WTC11 (cell line): ENCODE measurements around the gene CD40LG. TPM values are rescaled to one million over a fixed set of nuclear protein-coding genes. Genes with fewer than 3 reads are reported as not detected.

Experiments
- ATAC-seq: fragments of 200-7000 bp; cut with Tn5 transposase; 2 replicates; pipeline ENCODE4 v1.10.0; 2021; ENCODE audit warnings: mild to moderate bottlenecking, moderate library complexity
- CTCF ChIA-PET: fragments of 300-600 bp; sonication (Branson Sonifier 250); formaldehyde crosslinking; loops from one replicate; lab custom pipeline; 2021; ENCODE audit warnings: antibody characterized with exemption; lab: Charles Lee
- POLR2A ChIA-PET: fragments of 350-600 bp; sonication (Branson Sonifier 250); formaldehyde crosslinking; loops from one replicate; lab custom pipeline; 2021; ENCODE audit warnings: antibody characterized with exemption; lab: Charles Lee
- DNase-seq: peaks from one replicate; pipeline ENCODE4 v3.0.0; 2021; ENCODE audit warnings: low spot score
- H3K27ac Mint-ChIP-seq: 2 replicates; pipeline ENCODE4 v1.8.0; 2021; ENCODE audit warnings: mixed read lengths
- H3K27me3 Mint-ChIP-seq: 2 replicates; pipeline ENCODE4 v1.8.0; 2021; ENCODE audit warnings: low read depth, mild to moderate bottlenecking, moderate library complexity, mixed read lengths
- H3K36me3 Mint-ChIP-seq: 2 replicates; pipeline ENCODE4 v1.8.0; 2021; ENCODE audit warnings: mixed read lengths
- H3K4me1 Mint-ChIP-seq: 2 replicates; pipeline ENCODE4 v1.8.0; 2022; ENCODE audit warnings: mixed read lengths
- H3K4me3 Mint-ChIP-seq: 2 replicates; pipeline ENCODE4 v1.8.0; 2021; ENCODE audit warnings: mild to moderate bottlenecking, moderate library complexity, mixed read lengths
- H3K9me3 Mint-ChIP-seq: 2 replicates; pipeline ENCODE4 v1.8.0; 2021; ENCODE audit warnings: mixed read lengths
- ATF2 ChIP-seq: sonication (generic); formaldehyde crosslinking; IDR thresholded peaks from 2 replicates; pipeline ENCODE4 v1.8.1; 2022; ENCODE audit warnings: low read depth, missing genetic modification reagents, borderline replicate concordance
- CDX4 ChIP-seq: fragments of 250-450 bp; sonication (Bioruptor Pico); IDR thresholded peaks from 2 replicates; pipeline ENCODE4 v1.9.0; 2021; ENCODE audit warnings: moderate library complexity, mild to moderate bottlenecking, inconsistent platforms, borderline replicate concordance
- ELF4 ChIP-seq: sonication (generic); formaldehyde crosslinking; IDR thresholded peaks from 2 replicates; pipeline ENCODE4 v1.8.1; 2022; ENCODE audit warnings: low read depth, mild to moderate bottlenecking, moderate library complexity, missing genetic modification reagents
- FOXJ3 ChIP-seq: sonication (generic); formaldehyde crosslinking; IDR thresholded peaks from 2 replicates; pipeline ENCODE4 v1.9.0; 2021; ENCODE audit warnings: missing genetic modification reagents, mild to moderate bottlenecking, borderline replicate concordance
- FOXP1 ChIP-seq: sonication (generic); formaldehyde crosslinking; IDR thresholded peaks from 2 replicates; pipeline ENCODE4 v1.8.0; 2022; ENCODE audit warnings: missing genetic modification reagents, mild to moderate bottlenecking, moderate library complexity, borderline replicate concordance
- JUN ChIP-seq: sonication (generic); formaldehyde crosslinking; IDR thresholded peaks from 2 replicates; pipeline ENCODE4 v1.8.0; 2023; ENCODE audit warnings: mild to moderate bottlenecking, missing genetic modification reagents
- NFATC4 ChIP-seq: fragments of 250-450 bp; sonication (Bioruptor Pico); IDR thresholded peaks from 2 replicates; pipeline ENCODE4 v1.9.0; 2021; ENCODE audit warnings: mild to moderate bottlenecking
- NFE2L1 ChIP-seq: sonication (generic); formaldehyde crosslinking; IDR thresholded peaks from 2 replicates; pipeline ENCODE4 v1.8.1; 2023; ENCODE audit warnings: missing genetic modification reagents
- NR2C2 ChIP-seq: sonication (generic); formaldehyde crosslinking; IDR thresholded peaks from 2 replicates; pipeline ENCODE4 v1.8.0; 2022; ENCODE audit warnings: mild to moderate bottlenecking, missing genetic modification reagents
- RELA ChIP-seq: sonication (generic); formaldehyde crosslinking; IDR thresholded peaks from 2 replicates; pipeline ENCODE4 v1.8.1; 2022; ENCODE audit warnings: missing genetic modification reagents, mild to moderate bottlenecking, borderline replicate concordance
- RORB ChIP-seq: fragments of 250-450 bp; sonication (Bioruptor Pico); IDR thresholded peaks from 2 replicates; pipeline ENCODE4 v1.9.0; 2021; ENCODE audit warnings: mild to moderate bottlenecking
- SMAD4 ChIP-seq: sonication (generic); formaldehyde crosslinking; IDR thresholded peaks from 2 replicates; pipeline ENCODE4 v1.8.0; 2022; ENCODE audit warnings: mild to moderate bottlenecking, missing genetic modification reagents
- STAT6 ChIP-seq: sonication (generic); formaldehyde crosslinking; conservative IDR thresholded peaks from 2 replicates; pipeline ENCODE4 v1.8.1; 2023; ENCODE audit warnings: mild to moderate bottlenecking, low read depth, missing genetic modification reagents, moderate library complexity
- ZNF232 ChIP-seq: sonication (generic); formaldehyde crosslinking; IDR thresholded peaks from 2 replicates; pipeline ENCODE4 v1.8.0; 2022; ENCODE audit warnings: mild to moderate bottlenecking, missing genetic modification reagents
- ZNF416 ChIP-seq: fragments of 250-450 bp; sonication (Bioruptor Pico); IDR thresholded peaks from 2 replicates; pipeline ENCODE4 v1.9.0; 2021; ENCODE audit warnings: mild to moderate bottlenecking, inconsistent platforms
- ZNF671 ChIP-seq: fragments of 250-450 bp; sonication (Bioruptor Pico); IDR thresholded peaks from 2 replicates; pipeline ENCODE4 v1.8.0; 2021; ENCODE audit warnings: mild to moderate bottlenecking
- total RNA-seq: library from RNA; stranded (reverse); gene quantifications from 3 replicates; pipeline ENCODE4 v1.2.3, GENCODE V29; 2021
- TF ChIP-seq, protein P1 (sequence below): sonication (generic); formaldehyde crosslinking; IDR thresholded peaks from 2 replicates; pipeline ENCODE4 v1.8.1; 2022; ENCODE audit warnings: mild to moderate bottlenecking, missing genetic modification reagents, moderate library complexity, borderline replicate concordance
- TF ChIP-seq, protein P2 (sequence below): sonication (generic); formaldehyde crosslinking; IDR thresholded peaks from 2 replicates; pipeline ENCODE4 v1.8.0; 2022; ENCODE audit warnings: mild to moderate bottlenecking, missing genetic modification reagents
- TF ChIP-seq, protein P3 (sequence below): sonication (generic); formaldehyde crosslinking; IDR thresholded peaks from 2 replicates; pipeline ENCODE4 v1.8.0; 2022; ENCODE audit warnings: missing genetic modification reagents
- TF ChIP-seq, protein P4 (sequence below): sonication (generic); formaldehyde crosslinking; IDR thresholded peaks from 2 replicates; pipeline ENCODE4 v1.8.0; 2023; ENCODE audit warnings: missing genetic modification reagents

The CD40LG gene
- total RNA-seq, 1 experiment from 2014 or later = not detected

DNA sequence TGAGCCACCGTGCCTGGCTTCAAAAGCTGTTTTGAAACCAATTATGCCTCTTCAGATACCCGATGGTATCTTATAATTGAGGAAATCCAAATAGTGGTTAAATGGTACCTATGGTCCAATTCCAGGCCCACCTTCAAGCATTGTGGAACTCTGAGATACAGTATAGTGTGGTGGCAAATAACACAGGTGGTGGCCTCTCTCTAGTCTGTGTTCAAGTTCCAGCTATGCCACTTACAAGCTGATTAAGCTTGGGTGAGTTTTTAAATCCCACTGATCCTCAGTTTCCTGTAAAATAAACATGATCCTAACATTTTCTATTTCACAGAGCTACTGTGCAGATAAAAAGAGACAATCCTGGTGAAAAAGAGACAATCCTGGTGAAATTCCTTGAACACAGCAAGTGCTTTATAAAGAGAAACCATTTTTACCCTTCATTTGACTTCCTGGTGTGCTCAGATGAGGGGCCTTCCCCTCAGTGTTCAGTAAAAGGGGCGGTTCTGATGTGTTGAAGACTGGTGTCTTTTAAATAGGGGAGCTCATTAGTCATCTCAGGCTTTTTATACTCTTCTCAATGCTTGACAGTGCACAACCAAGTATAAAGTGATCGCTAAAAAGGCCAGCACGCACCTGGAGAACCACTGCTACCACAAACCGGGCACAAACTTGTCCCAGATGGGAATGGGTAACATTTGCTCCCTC is 30.8 kb upstream of the CD40LG start:
- POLR2A ChIA-PET = no interaction called here
- ATAC-seq (no peak), DNase-seq (no peak)
- Mint-ChIP-seq H3K27me3 (no peaks in the 10 kb centered on the region), H3K27ac (no peak overlapping the region), H3K4me3 (no peak overlapping the region), H3K9me3 (no peaks in the 10 kb centered on the region), H3K36me3 (no peaks in the 10 kb centered on the region), H3K4me1 (no peaks in the 10 kb centered on the region)
- CTCF ChIA-PET = no interaction called here
- TF ChIP-seq, protein P1, sequence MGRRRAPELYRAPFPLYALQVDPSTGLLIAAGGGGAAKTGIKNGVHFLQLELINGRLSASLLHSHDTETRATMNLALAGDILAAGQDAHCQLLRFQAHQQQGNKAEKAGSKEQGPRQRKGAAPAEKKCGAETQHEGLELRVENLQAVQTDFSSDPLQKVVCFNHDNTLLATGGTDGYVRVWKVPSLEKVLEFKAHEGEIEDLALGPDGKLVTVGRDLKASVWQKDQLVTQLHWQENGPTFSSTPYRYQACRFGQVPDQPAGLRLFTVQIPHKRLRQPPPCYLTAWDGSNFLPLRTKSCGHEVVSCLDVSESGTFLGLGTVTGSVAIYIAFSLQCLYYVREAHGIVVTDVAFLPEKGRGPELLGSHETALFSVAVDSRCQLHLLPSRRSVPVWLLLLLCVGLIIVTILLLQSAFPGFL (CRISPR knock-in tag) = no peak

- CTCF ChIA-PET = no interaction called here
Observed at GRCh38 chrX:136619899-136620505, 28.0 kb upstream of the CD40LG start.

DNA sequence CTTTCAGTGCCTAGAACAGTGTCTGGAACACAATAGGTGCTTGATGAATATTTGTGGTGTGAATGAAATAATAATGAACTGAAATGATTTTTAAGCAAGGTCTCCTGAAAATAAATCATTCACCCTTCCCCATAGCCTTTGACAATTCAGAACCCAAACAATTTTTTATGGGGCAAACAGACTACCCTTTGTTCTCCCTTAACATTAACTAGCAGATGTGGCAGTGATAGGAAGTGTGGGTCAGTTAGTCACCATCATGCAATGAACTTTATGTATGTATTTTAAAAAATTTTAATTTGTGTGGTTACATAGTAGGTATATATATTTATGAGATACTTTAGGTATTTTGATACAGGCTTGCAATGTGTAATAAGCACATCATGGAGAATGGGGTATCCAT is 27.2 kb upstream of the CD40LG start:
- DNase-seq (no peak), ATAC-seq (no peak)
- Mint-ChIP-seq H3K4me1 (no peaks in the 10 kb centered on the region), H3K36me3 (no peaks in the 10 kb centered on the region), H3K27me3 (no peaks in the 10 kb centered on the region), H3K4me3 (no peak overlapping the region), H3K27ac (no peak overlapping the region), H3K9me3 (no peaks in the 10 kb centered on the region)
- CTCF ChIA-PET = no interaction called here
- POLR2A ChIA-PET = no interaction called here
- TF ChIP-seq, protein P2, sequence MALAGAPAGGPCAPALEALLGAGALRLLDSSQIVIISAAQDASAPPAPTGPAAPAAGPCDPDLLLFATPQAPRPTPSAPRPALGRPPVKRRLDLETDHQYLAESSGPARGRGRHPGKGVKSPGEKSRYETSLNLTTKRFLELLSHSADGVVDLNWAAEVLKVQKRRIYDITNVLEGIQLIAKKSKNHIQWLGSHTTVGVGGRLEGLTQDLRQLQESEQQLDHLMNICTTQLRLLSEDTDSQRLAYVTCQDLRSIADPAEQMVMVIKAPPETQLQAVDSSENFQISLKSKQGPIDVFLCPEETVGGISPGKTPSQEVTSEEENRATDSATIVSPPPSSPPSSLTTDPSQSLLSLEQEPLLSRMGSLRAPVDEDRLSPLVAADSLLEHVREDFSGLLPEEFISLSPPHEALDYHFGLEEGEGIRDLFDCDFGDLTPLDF (CRISPR knock-in tag) = no peak
- no peak for TF ChIP-seq ZNF671 (CRISPR knock-in tag)
- no peak for TF ChIP-seq NFE2L1
- TF ChIP-seq, protein P3, sequence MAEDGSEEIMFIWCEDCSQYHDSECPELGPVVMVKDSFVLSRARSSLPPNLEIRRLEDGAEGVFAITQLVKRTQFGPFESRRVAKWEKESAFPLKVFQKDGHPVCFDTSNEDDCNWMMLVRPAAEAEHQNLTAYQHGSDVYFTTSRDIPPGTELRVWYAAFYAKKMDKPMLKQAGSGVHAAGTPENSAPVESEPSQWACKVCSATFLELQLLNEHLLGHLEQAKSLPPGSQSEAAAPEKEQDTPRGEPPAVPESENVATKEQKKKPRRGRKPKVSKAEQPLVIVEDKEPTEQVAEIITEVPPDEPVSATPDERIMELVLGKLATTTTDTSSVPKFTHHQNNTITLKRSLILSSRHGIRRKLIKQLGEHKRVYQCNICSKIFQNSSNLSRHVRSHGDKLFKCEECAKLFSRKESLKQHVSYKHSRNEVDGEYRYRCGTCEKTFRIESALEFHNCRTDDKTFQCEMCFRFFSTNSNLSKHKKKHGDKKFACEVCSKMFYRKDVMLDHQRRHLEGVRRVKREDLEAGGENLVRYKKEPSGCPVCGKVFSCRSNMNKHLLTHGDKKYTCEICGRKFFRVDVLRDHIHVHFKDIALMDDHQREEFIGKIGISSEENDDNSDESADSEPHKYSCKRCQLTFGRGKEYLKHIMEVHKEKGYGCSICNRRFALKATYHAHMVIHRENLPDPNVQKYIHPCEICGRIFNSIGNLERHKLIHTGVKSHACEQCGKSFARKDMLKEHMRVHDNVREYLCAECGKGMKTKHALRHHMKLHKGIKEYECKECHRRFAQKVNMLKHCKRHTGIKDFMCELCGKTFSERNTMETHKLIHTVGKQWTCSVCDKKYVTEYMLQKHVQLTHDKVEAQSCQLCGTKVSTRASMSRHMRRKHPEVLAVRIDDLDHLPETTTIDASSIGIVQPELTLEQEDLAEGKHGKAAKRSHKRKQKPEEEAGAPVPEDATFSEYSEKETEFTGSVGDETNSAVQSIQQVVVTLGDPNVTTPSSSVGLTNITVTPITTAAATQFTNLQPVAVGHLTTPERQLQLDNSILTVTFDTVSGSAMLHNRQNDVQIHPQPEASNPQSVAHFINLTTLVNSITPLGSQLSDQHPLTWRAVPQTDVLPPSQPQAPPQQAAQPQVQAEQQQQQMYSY (CRISPR knock-in tag) = no peak
- TF ChIP-seq RELA (CRISPR knock-in tag) = no peak
- TF ChIP-seq RORB (CRISPR knock-in tag) = no peak
- no peak for TF ChIP-seq ZNF416 (CRISPR knock-in tag)
- TF ChIP-seq ZNF232 (CRISPR knock-in tag) = no peak
- TF ChIP-seq FOXP1 (CRISPR knock-in tag) = no peak
- no peak for TF ChIP-seq SMAD4 (CRISPR knock-in tag)
- no peak for TF ChIP-seq STAT6 (CRISPR knock-in tag)
- TF ChIP-seq CDX4 = no peak
- no peak for TF ChIP-seq FOXJ3 (CRISPR knock-in tag)
- TF ChIP-seq, protein P4, sequence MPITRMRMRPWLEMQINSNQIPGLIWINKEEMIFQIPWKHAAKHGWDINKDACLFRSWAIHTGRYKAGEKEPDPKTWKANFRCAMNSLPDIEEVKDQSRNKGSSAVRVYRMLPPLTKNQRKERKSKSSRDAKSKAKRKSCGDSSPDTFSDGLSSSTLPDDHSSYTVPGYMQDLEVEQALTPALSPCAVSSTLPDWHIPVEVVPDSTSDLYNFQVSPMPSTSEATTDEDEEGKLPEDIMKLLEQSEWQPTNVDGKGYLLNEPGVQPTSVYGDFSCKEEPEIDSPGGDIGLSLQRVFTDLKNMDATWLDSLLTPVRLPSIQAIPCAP (CRISPR knock-in tag) = no peak
- no peak for TF ChIP-seq JUN (CRISPR knock-in tag)

More at GRCh38 chrX:136619899-136620505, 28.0 kb upstream of the CD40LG start:
- TF ChIP-seq ATF2 (CRISPR knock-in tag) (no peak), NR2C2 (CRISPR knock-in tag) (no peak), ELF4 (no peak), NFATC4 (no peak)
- no peaks in the 10 kb centered on the region for H3K36me3 Mint-ChIP-seq
- ATAC-seq (no peak), DNase-seq (no peak)
- H3K4me3 Mint-ChIP-seq = no peak overlapping the region
- no peak overlapping the region for H3K27ac Mint-ChIP-seq
- no peaks in the 10 kb centered on the region for H3K27me3 Mint-ChIP-seq
- no peaks in the 10 kb centered on the region for H3K9me3 Mint-ChIP-seq
- POLR2A ChIA-PET = no interaction called here
- H3K4me1 Mint-ChIP-seq = no peaks in the 10 kb centered on the region
